Frontal cortex (tissue), 4 donors: Measurements from ENCODE around the gene TGFBI. TPM values are rescaled to one million over a fixed set of nuclear protein-coding genes. Genes with fewer than 3 reads are reported as not detected.

Source experiments
- DNase-seq, 2 donors: peaks; one replicate each; pipeline ENCODE4 v3.0.0; 2012; ENCODE audit warnings: low spot score in 2 of 2
- FAIRE-seq: peaks from 2 replicates; lab custom pipeline; 2012; peaks lifted over from hg19 to GRCh38; lab: Jason Lieb, UNC
- total RNA-seq: library from RNA; depleted of rRNA; stranded (reverse); fragments of >200 nt; gene quantifications from one replicate; pipeline ENCODE4 v1.2.3, GENCODE V29; 2014
- donor health status: control.
- donor health status: control.
- donor health status: control.

TGFBI gene
- total RNA-seq: 4.9 TPM

DNA sequence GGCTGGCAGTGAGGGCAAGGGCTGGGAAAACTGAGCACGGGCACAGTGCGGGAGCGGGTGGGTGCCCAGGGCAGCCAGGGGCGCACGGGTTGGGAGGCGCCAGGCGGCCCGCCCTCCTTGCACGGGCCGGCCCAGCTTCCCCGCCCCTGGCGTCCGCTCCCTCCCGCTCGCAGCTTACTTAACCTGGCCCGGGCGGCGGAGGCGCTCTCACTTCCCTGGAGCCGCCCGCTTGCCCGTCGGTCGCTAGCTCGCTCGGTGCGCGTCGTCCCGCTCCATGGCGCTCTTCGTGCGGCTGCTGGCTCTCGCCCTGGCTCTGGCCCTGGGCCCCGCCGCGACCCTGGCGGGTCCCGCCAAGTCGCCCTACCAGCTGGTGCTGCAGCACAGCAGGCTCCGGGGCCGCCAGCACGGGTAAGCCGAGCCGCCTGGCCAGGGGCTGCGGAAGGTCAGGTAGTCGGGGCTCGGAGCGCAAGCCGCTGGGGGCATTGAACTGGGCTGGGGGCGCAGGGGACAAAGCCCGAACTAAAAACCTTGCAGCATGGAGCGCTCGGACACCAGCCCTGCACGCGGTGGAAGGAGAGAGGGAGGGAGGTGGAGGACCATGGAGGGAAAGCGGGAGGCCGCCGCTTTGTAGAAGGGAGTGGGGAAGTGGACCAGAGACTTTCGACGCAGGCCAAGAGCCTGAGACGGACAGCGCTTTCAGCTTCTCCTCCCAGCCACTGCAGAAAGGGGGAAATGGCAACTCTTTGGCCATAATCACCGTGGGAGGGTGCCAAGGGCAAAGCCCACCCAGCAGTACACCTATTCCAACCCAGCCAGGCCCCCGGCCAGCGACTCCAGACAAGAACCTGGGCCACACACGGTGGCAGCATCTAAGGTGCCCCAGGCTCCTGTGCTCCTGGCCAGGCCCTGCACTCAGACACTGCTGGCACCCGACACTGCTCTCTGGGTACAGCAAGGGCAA lies at the start of gene TGFBI:
Gene TGFBI (plus strand): TSS at position 207 of the 961 bp plus-strand sequence. CDS start 68 bp downstream, at position 275.
- DNase-seq (peak; percentile 52 to 64), FAIRE-seq (no peak)

DNA sequence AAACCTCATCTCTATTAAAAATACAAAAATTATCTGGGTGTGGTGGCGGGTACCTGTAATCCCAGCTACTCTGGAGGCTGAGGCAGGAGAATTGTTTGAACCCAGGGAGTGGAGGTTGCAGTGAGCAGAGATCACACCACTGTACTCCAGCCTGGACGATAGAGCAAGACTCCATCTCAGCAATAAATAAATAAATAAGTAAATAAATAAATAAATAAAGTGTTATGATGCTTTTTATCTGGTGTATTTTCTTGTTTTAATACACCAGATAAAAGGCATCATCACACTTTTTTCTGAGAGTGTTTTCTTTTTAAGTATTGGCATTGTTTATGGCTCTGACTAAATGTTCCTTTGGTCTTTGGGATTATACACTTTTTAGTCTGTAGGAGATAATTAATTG lies 49.8 kb upstream of the TGFBI start:
- DNase-seq (no peak), FAIRE-seq (no peak)

DNA sequence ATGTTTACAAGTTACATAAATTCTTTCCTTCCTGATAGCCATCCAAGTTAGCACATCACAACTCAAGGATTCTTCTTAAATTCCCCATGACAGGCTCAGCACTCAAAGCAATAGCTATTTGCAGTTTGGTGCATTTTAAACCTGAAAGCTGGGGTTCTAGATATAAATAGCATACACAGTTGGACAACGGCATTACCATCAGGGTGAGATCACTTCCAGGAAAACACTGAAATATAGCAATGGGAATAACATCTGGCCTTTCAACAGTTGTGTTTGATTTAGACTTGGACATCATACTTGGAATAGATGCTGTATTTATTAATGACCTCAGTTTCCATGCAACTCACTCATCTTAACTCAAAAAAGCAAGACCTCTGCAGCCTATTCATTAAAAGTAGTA lies 49.3 kb upstream of the TGFBI start:
- DNase-seq (no peak), FAIRE-seq (no peak)

DNA sequence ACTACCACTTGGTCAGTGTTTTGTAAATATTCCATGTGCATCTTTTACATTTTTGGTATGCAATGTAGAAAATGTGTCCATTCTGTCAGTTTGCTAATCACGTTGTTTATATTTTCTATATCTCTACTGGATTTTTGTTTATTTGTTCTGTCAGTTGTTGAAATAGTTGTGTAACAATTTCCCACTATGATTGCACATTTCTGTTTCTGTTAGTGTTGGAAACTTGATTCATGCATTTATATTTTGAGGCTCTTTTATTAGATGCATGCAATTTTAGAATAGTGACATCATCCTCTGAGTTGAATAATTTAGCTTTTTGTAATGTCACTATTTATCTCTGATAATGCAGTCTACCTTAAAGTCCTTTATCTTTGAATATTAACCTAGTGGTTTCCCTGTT lies 48.2 kb upstream of the TGFBI start:
- DNase-seq (no peak), FAIRE-seq (no peak)

DNA sequence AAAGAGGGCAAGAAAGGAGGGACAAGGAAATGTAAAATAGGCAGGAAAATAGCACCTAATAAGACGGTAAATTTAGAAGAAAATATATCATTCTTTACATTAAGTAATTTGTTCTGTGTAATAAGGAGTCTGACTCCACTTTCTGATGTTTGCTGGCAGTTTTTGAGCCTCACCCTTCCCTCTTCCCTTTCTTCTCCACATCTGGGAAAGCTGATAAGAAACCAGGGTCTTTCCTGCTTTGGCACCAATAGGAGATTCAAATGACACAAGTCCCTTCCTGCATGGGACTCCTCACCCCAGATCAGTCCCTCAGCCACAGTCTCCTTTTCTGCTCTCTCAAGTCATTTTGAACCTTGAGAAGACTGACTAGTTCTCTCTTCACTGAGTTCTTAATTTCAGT lies 42.8 kb upstream of the TGFBI start:
- FAIRE-seq: no peak
- DNase-seq: no peak

DNA sequence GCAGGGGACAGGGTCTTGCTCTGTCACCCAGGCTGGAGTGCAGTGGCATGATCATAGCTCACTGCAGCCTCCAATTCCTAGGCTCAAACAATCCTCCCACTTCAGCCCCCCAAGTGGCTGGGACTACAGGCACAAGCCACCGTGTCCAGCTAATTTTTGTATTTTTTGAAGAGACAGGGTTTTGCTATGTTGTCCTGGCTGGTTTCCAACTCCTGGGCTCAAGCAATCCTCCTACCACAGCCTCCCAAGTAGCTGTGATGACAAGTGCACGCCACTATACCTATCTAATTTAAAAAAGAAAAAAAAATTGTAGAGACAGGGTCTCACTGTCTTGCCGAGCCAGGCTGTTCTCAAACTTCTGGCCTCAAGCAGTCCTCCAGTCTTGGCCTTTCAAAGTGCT lies 42.4 kb upstream of the TGFBI start:
- FAIRE-seq (no peak), DNase-seq (no peak)

DNA sequence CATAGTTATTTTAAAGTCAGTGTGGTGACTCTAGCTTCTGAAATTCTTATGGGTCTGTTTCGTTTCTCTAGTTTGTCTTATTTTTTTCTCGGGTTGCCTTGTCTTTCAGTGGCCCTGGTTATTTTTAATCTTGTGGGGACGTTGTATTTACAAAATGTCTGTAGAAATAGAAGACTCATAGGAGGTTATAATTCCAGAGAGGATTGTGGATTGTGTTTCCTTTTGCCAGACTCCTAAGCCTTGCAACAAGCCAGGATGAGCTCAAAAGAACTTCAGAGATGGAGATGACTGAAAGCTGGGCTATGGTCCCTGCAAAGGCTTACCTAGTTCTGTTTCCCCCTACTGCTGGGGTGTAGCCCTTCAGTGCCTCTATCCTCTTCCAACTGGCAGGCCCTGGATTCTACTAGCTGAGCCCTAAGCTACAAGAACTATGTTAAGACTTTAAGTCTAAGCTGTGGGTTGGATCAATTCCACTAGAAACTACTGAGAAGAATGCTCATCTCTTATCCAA lies 41.8 kb upstream of the TGFBI start:
- DNase-seq: no peak

DNA sequence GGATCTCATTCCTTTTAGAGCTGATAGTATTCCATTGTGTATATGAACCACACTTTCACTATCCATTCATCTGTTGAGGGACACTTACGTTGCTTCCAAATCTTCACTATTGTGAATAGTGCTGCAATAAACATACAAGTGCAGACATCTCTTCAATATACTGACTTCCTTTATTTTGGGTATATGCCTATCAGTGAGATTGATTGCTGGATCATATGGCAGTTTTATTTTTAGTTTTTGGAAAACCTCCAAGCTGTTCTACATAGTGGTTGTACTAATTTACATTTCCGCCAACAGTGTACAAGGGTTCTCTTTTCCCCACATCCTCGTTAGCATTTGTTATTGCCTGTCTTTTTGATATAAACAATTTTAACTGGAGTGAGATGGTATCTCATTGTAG lies 40.2 kb upstream of the TGFBI start:
- FAIRE-seq: no peak
- DNase-seq: no peak

More for the DNA sequence above, 41.8 kb upstream of the TGFBI start:
- no peak for FAIRE-seq

DNA sequence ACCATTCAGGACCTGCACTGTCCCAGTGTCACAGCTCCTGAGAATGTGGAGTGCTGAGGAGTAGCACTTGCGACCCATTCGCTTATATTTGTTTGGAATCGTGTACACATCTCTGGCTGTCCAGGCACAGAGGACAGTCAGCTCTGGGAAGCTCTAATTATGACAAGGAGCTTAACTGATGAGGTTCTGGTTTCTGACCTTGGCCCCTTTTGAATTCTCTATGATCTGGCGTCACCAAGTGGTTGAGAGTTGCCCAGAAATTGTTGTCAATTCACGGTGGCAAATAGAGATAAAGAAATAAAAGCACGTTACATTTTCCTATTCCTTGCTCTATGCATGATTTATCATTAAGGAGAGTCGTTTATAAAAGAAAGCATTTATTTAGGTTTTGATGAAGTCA lies 39.1 kb upstream of the TGFBI start:
- no peak for DNase-seq
- FAIRE-seq: no peak

DNA sequence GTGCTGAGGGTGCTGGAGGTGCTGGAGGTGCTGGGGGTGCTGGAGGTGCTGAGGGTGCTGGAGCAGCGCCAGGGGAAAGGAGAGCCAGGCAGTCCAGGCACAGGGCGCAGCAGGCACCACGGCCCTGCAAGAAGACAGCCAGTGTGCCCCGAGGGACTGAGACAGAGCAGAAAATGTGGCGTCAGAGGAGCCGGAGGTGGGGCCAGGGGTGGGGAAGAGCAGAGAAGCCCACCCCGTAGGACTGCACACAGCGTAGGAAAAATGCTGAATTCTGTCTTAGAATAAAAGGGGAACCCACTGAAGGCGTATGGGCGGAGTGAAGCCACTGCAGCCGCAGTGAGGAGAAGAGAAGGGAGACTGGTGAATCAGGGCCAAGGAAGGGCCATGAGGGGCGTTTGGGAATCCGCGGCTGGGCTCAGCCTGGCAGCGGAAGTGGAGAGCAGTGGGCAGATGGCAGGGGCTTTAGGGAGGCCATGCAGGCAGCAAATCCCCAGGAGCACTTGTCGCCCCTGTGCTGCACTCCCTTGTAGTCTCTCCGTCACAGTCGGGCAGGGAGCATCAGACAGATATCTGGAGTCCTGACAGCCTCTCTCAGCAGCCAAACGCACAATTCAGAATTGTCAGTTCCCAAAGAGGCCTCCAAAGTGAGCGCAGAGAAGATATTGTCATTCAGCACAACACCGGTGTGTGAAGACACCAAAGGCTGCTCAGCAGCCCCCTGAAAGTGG lies 38.1 kb upstream of the TGFBI start:
- FAIRE-seq (no peak), DNase-seq (no peak)

DNA sequence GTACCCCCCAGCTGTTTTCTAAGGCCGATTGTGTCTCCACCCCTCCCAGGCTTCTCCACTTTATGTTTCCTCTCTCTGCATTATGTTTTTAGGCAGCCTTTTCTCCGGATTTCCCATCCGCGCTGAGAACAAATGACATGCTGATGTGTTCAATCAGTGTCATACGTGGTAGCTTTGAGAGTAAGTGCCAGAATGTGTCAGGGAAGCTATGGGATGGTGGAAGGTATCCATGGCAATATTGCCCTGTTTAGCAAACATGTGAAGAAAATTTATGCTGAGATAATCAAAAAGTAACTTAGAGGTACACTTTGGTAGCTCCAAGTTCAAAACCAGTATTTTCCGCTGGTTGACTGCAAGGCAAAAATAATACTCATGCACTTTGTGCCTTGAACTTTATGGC lies 37.4 kb upstream of the TGFBI start:
- no peak for DNase-seq
- no peak for FAIRE-seq

DNA sequence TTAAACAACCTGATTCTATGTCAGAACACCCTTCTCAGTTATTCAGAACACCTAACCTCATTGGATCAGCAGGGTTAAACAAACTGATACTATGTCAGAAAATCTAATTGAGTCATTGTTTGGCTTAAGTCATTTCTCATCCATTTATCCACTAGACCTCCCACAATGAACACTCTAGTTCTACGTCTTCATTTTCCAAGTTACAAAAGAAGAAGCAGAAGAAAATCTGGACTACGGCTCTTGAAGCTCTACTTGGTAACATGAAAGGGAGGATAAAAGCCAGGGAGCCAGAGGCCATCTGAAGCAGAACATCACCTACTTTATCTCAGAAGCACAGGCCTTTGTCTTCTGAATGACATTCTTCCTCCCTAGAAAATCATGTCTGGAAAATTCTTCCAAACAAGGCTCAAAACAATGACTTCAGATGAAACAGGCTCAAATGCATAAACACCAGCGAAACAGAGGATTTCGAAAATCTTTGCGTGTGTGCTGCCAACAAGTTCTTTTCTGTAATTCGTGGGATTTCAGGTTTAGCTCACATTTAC lies 35.4 kb upstream of the TGFBI start:
- DNase-seq (no peak), FAIRE-seq (no peak)

DNA sequence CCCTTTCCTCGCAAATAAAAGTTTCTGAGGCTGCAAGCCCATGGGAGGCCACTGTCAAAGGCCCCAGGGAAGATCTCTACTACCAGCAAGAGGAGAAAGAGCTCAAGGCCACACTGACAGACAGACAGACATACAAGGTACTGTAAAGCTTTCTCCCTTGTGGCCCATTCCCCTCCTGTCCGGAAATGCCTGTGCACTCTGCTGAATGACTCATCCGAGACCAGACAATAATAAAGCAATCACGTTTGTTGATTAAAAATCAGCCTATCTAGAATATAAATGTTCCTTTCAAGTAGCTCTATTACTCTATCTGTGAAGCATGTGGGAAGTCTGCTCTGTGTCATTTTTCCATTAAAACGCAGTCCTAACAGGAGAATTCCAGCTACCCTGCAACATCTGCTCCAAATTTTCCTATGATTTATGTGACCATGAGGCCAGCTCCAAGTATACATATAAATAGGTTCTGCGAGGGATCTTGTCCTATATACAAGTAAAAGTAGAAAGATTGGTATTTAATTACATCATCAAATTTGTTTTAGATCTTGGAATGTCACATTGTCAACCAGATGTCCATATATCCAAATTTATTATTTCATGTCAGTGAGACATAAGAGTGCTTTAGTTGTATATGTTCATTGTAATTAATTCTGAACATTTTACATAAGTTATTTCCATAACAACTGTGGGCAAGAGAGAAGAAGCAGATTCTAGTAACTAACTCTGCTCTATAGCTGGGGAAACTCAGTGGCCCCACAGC lies 34.7 kb upstream of the TGFBI start:
- no peak for DNase-seq
- no peak for FAIRE-seq

DNA sequence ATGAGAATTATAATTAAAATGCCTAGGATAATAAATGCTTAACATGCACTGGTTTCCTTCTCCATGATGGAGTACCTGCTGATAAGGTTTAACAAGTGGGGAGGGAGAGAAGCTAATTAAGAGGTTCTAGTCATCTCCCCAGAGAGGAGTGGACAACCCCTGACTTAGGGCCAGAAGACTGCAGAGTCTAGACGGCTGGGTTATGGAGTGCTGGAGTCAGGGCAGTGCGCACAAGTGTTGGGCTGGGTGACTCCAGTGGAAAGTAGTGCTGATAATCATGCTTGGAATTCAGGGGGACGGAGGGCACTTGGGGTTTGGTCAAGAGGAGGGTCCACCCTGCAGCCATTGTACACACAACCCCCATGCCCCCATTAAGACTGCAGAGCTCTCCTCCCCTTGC lies 32.8 kb upstream of the TGFBI start:
- DNase-seq (no peak), FAIRE-seq (no peak)

DNA sequence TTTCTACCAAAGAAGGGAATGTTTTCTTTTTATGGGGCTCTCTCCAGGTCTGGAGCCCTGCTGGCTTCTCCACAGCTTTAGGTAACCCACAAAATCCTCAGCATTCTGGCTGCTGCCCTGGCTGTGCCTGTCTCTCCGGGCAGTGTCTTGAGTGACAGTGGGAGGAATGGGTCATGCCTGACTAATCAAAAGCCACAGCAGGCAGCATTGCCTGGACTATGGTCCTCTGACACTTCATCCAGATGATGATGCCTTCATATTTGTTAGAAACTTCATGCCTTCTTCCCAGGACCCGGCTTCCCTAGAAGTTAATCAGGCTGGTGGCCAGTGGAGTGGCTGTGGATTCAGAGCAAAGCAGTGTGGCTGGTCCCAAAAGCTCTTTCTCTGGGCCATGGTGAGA lies 32.2 kb upstream of the TGFBI start:
- FAIRE-seq (no peak), DNase-seq (no peak)

DNA sequence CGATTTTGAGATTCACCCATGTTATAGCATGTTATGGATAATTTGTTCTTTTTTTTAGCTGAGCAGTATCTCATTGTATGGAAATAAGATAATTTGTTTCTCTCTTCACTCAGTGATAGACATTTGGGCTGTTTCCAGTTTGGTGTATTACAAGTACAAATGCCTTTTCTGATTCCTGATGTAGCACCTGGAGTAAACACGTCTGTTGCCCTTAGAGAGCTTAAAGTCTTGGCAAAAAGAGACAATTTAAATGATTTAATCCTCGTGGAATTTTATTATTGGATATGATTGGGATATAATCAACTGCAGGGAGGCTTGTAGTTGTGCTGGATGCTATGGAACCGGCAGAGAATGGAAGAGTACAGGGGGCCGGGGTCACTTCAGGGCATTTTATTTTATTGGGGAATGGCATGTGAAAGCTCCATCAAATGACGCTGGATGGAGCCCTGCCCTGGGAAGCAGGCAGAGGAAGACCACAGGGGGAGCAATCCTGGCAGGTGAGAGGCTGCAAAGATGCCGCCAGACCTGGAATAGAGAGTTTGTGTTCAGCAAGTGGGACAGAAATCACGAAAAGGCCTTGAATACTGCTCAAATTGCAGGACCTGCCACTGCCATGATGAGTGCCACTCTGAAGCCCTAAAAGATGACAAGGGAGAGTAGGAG lies 31.0 kb upstream of the TGFBI start:
- DNase-seq: no peak
- no peak for FAIRE-seq

DNA sequence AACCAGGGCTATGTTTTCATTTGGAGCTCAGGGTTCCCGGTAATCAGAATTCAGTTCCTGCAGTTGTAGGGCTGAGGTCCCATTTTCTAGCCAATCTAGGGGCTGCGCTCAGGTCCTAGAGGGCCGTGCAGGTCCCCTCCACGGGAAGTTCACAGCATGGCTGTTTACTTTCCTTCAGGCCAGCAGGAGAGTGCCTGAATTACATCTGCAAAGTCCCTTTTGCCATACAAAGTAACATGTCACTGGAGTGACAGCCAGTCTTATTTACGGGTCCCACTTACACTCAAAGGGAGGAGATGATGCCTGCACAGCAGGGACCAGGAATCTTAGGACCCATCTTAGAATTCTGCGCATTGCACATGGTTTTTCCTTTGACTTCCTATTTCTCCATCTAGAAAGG lies 29.9 kb upstream of the TGFBI start:
- no peak for FAIRE-seq
- DNase-seq: no peak

DNA sequence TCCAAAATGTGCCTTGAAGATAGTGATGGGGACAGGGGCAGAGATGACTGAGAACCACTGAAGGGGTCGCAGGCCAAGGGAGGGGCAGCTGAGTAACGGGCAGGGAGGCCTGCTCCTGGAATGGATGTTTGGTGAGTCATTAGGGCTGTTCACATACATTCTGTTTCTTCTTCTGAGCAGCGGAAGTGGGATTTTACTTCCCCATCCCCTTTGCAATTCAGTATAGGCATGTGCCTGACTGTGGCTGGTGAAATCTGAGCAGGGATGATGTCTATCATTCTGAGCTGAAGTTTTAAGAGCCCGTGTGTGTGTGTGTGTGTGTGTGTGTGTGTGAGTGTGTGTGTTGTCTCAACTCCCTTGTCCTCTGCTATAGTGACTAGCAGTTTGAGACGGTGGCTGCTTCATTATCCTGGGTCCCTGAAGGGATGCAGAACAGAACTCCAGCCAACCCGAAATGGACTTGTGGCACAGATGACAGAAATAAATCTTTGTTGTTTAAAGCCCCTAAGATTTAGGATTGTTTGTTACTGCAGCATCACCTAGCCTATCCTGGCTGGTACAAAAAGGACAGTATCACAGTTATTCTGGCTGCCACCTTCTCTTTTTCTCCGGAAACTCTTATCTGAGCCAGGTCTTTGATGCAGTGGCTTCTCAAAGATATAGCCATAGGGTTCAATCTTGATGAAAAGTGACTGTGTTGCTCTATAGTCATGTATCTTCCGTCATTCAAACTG lies 29.2 kb upstream of the TGFBI start:
- no peak for FAIRE-seq
- DNase-seq: no peak

DNA sequence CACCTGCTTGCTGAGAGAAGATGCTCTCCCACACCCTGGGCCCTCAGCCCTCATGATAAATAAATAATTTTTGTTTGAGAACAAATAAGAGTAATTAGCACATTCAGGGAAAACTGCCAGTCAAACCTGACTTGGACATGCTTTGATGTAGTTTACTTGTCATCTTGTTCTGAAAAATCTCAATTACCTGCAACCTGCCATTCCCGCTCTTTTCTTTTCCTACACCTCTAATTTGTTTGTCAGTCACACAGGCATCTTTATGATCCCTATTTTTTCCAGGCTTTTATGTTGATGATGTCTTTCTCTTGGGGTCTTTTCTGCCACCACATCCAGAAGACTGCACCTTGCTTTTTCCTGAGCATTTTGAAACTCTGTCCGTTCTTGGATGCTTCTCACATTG lies 28.6 kb upstream of the TGFBI start:
- no peak for DNase-seq
- no peak for FAIRE-seq
